ENCODE data around the gene PVRIG. TPM values are rescaled to one million over a fixed set of nuclear protein-coding genes. Genes with fewer than 3 reads are reported as not detected.

The PVRIG gene
- total RNA-seq, 1 donor from 2014 or later = not detected

Other genes with a start within 250 kb of the PVRIG start
- not detected in 2 replicates for gene AZGP1, start 243.9 kb upstream of the PVRIG start, total RNA-seq
- 7.6 and 10.6 TPM in 2 replicates for gene ZKSCAN1, start 204.4 kb upstream of the PVRIG start, total RNA-seq
- gene ZSCAN21, start 170.2 kb upstream of the PVRIG start, total RNA-seq = 2.4 and 10.7 TPM in 2 replicates
- 16.6 and 20.3 TPM in 2 replicates for gene ZNF3, start 138.2 kb upstream of the PVRIG start, total RNA-seq
- gene COPS6, start 131.0 kb upstream of the PVRIG start, total RNA-seq = 39.9 and 73.2 TPM in 2 replicates
- gene MCM7, start 118.6 kb upstream of the PVRIG start, total RNA-seq = 188 and 355 TPM in 2 replicates
- gene AP4M1, start 118.3 kb upstream of the PVRIG start, total RNA-seq = 11.5 and 25.2 TPM in 2 replicates
- 62.8 and 73.6 TPM in 2 replicates for gene TAF6, start 100.6 kb upstream of the PVRIG start, total RNA-seq
- gene CNPY4, start 100.3 kb upstream of the PVRIG start, total RNA-seq = 8.8 and 10.1 TPM in 2 replicates
- gene MBLAC1, start 93.0 kb upstream of the PVRIG start, total RNA-seq = 2.6 and 3.7 TPM in 2 replicates
- gene LAMTOR4, start 71.0 kb upstream of the PVRIG start, total RNA-seq = 201 and 232 TPM in 2 replicates
- 9.4 and 14.9 TPM in 2 replicates for gene TRAPPC14, start 61.2 kb upstream of the PVRIG start, total RNA-seq
- gene GAL3ST4, start 51.3 kb upstream of the PVRIG start, total RNA-seq = 0.58 and 6.7 TPM in 2 replicates
- gene GPC2, start 42.6 kb upstream of the PVRIG start, total RNA-seq = 4.1 and 11.0 TPM in 2 replicates
- gene STAG3, start 42.0 kb upstream of the PVRIG start, total RNA-seq = 0.22 and 0.69 TPM in 2 replicates
- not detected in 2 replicates for gene SPDYE3, start 87.8 kb downstream of the PVRIG start, total RNA-seq
- gene PILRB, start 138.2 kb downstream of the PVRIG start, total RNA-seq = 14.3 and 14.5 TPM in 2 replicates
- not detected in 2 replicates for gene PILRA, start 153.5 kb downstream of the PVRIG start, total RNA-seq
- 0.65 and 3.8 TPM in 2 replicates for gene ZCWPW1, start 208.8 kb downstream of the PVRIG start, total RNA-seq
- 26.5 and 34.1 TPM in 2 replicates for gene MEPCE, start 209.9 kb downstream of the PVRIG start, total RNA-seq
- gene PPP1R35, start 216.5 kb downstream of the PVRIG start, total RNA-seq = 78.6 and 127 TPM in 2 replicates
- gene SPACDR, start 244.3 kb downstream of the PVRIG start, total RNA-seq = 0.65 TPM in 1 of 2 replicates, not detected in the other

Measured in epithelial cell of proximal tubule (primary cell).